Measurements from ENCODE around the gene KCNJ9.

The KCNJ9 gene

GRCh38 chr1:160133990-160134770 is 52.8 kb downstream of the KCNJ9 start:
- H3K27ac ChIP-seq, result no peak overlapping the region
- H3K9ac ChIP-seq, result no peak overlapping the region
- H3K27me3 ChIP-seq (ENCODE audit: insufficient read depth, low read depth), result no peaks in the 10 kb centered on the region
- no peak for TF ChIP-seq CTCF (conservative IDR thresholded peaks at IDR 0.05; ENCODE audit: low read depth, low read length)
- H3K4me3 ChIP-seq (IDR thresholded peaks at IDR 0.05; ENCODE audit: insufficient read depth, low read depth, low read length), result no peak overlapping the region
- no peak overlapping the region for H3K4me2 ChIP-seq
- no peaks in the 10 kb centered on the region for H3K36me3 ChIP-seq (ENCODE audit: insufficient read depth)
- H3K79me2 ChIP-seq (ENCODE audit: insufficient read depth, low read depth), result no peaks in the 10 kb centered on the region
- H4K20me1 ChIP-seq (ENCODE audit: insufficient read depth), result no peaks in the 10 kb centered on the region
- no peak overlapping the region for H2AFZ ChIP-seq (ENCODE audit: low read depth)
- H3K4me1 ChIP-seq (ENCODE audit: low read depth, poor library complexity, severe bottlenecking), result no peaks in the 10 kb centered on the region

- TF ChIP-seq CTCF (conservative IDR thresholded peaks at IDR 0.05; ENCODE audit: low read depth, low read length), result no peak
- no peak overlapping the region for H3K4me2 ChIP-seq
- H3K9ac ChIP-seq, result no peak overlapping the region
- no peaks in the 10 kb centered on the region for H4K20me1 ChIP-seq (ENCODE audit: insufficient read depth)
- no peaks in the 10 kb centered on the region for H3K79me2 ChIP-seq (ENCODE audit: insufficient read depth, low read depth)
- H3K4me1 ChIP-seq (ENCODE audit: low read depth, poor library complexity, severe bottlenecking), result no peaks in the 10 kb centered on the region
- no peaks in the 10 kb centered on the region for H3K36me3 ChIP-seq (ENCODE audit: insufficient read depth)
- H3K4me3 ChIP-seq (IDR thresholded peaks at IDR 0.05; ENCODE audit: insufficient read depth, low read depth, low read length), result no peak overlapping the region
- no peak overlapping the region for H2AFZ ChIP-seq (ENCODE audit: low read depth)
- H3K27me3 ChIP-seq (ENCODE audit: insufficient read depth, low read depth), result no peaks in the 10 kb centered on the region
- H3K27ac ChIP-seq, result no peak overlapping the region
Measured at GRCh38 chr1:160134791-160135572, 53.6 kb downstream of the KCNJ9 start.

GRCh38 chr1:160136121-160136925 is 55.0 kb downstream of the KCNJ9 start:
- no peaks in the 10 kb centered on the region for H3K79me2 ChIP-seq (ENCODE audit: insufficient read depth, low read depth)
- H3K4me1 ChIP-seq (ENCODE audit: low read depth, poor library complexity, severe bottlenecking), result no peaks in the 10 kb centered on the region
- no peak for TF ChIP-seq CTCF (conservative IDR thresholded peaks at IDR 0.05; ENCODE audit: low read depth, low read length)
- H4K20me1 ChIP-seq (ENCODE audit: insufficient read depth), result no peaks in the 10 kb centered on the region
- H3K27ac ChIP-seq, result no peak overlapping the region
- no peak overlapping the region for H2AFZ ChIP-seq (ENCODE audit: low read depth)
- no peaks in the 10 kb centered on the region for H3K27me3 ChIP-seq (ENCODE audit: insufficient read depth, low read depth)
- H3K36me3 ChIP-seq (ENCODE audit: insufficient read depth), result no peaks in the 10 kb centered on the region
- H3K4me3 ChIP-seq (IDR thresholded peaks at IDR 0.05; ENCODE audit: insufficient read depth, low read depth, low read length), result no peak overlapping the region
- H3K4me2 ChIP-seq, result no peak overlapping the region
- H3K9ac ChIP-seq, result no peak overlapping the region

- H3K4me2 ChIP-seq, result no peak overlapping the region
- H3K27ac ChIP-seq, result no peak overlapping the region
- TF ChIP-seq CTCF (conservative IDR thresholded peaks at IDR 0.05; ENCODE audit: low read depth, low read length), result no peak
- no peaks in the 10 kb centered on the region for H3K36me3 ChIP-seq (ENCODE audit: insufficient read depth)
- H3K4me1 ChIP-seq (ENCODE audit: low read depth, poor library complexity, severe bottlenecking), result no peaks in the 10 kb centered on the region
- H3K79me2 ChIP-seq (ENCODE audit: insufficient read depth, low read depth), result no peaks in the 10 kb centered on the region
- no peak overlapping the region for H3K9ac ChIP-seq
- no peak overlapping the region for H3K4me3 ChIP-seq (IDR thresholded peaks at IDR 0.05; ENCODE audit: insufficient read depth, low read depth, low read length)
- H2AFZ ChIP-seq (ENCODE audit: low read depth), result no peak overlapping the region
- no peaks in the 10 kb centered on the region for H4K20me1 ChIP-seq (ENCODE audit: insufficient read depth)
- H3K27me3 ChIP-seq (ENCODE audit: insufficient read depth, low read depth), result no peaks in the 10 kb centered on the region
Measured at GRCh38 chr1:160136926-160137200, 55.5 kb downstream of the KCNJ9 start.

Measured in KMS-11 (cell line).